Endothelial cell of umbilical vein (primary cell): ENCODE results near the gene NFIA. TPM values are rescaled to one million over a fixed set of nuclear protein-coding genes. Genes with fewer than 3 reads are reported as not detected.

ENCODE experiments used
- BruUV-seq: library from RNA; stranded (reverse); fragments of 400-500 nt; replicated peaks from 2 replicates; lab custom pipeline; 2021; lab: Mats Ljungman, UMichigan
- CTCF ChIA-PET: fragments of 300-600, 350-600 bp; sonication (Branson Sonifier 250); formaldehyde crosslinking; loops from one replicate; lab custom pipeline; 2021; ENCODE audit warnings: antibody characterized with exemption, inconsistent platforms; lab: Charles Lee
- POLR2A ChIA-PET: fragments of 300-600, 350-600 bp; sonication (Branson Sonifier 250); formaldehyde crosslinking; loops from one replicate; lab custom pipeline; 2021; ENCODE audit warnings: antibody characterized with exemption, inconsistent platforms; lab: Charles Lee
- DNase-seq: peaks from one replicate; pipeline ENCODE4 v3.0.0-alpha.2; 2011; ENCODE audit warnings: low read depth, low spot score
- FAIRE-seq: peaks from 2 replicates; lab custom pipeline; 2011; peaks lifted over from hg19 to GRCh38; lab: Jason Lieb, UNC
- H2AFZ ChIP-seq: 2 replicates; pipeline ENCODE4 v1.6.0; 2012; ENCODE audit warnings: low read depth, low read length, control low read depth, inconsistent platforms
- H3K27ac ChIP-seq: 2 replicates; pipeline ENCODE4 v1.5.1; 2011; ENCODE audit warnings: low read depth, mild to moderate bottlenecking, control low read depth, low read length, moderate library complexity; ENCODE audit not compliant: insufficient read depth
- H3K27me3 ChIP-seq, 2 experiments: 2 replicates each; pipeline versions ENCODE4 v1.6.0 to v1.6.1; 2011; ENCODE audit warnings: low read length in 2 of 2, mixed read lengths in 1 of 2; ENCODE audit not compliant: control insufficient read depth in 2 of 2, insufficient read depth in 2 of 2
- H3K36me3 ChIP-seq, 2 experiments: 2 replicates in 1 of 2; 3 replicates in 1 of 2; pipeline ENCODE4 v1.5.1; 2011; ENCODE audit warnings: low read length in 2 of 2, mild to moderate bottlenecking in 1 of 2, moderate library complexity in 1 of 2; ENCODE audit not compliant: control insufficient read depth in 2 of 2, insufficient read depth in 2 of 2; ENCODE audit errors: extremely low read depth in 1 of 2
- H3K4me1 ChIP-seq: 3 replicates; pipeline ENCODE4 v1.5.1; 2011; ENCODE audit warnings: mild to moderate bottlenecking, low read length; ENCODE audit not compliant: control insufficient read depth, insufficient read depth; ENCODE audit errors: extremely low read depth
- H3K4me2 ChIP-seq: 2 replicates; pipeline ENCODE4 v1.6.1; 2011; ENCODE audit warnings: low read length, control low read depth, mixed read lengths; ENCODE audit not compliant: insufficient read depth
- H3K4me3 ChIP-seq, 3 experiments: fragments of 200-600 bp in 1 of 3; sonication (generic), shearing (Covaris generic) in 1 of 3; replicated peaks in 1 of 3; 2 replicates each; pipeline ENCODE4 v1.5.1; 2011 to 2016; ENCODE audit warnings: control low read depth in 3 of 3, low read length in 3 of 3, mild to moderate bottlenecking in 2 of 3, inconsistent platforms in 1 of 3, low read depth in 1 of 3, moderate library complexity in 1 of 3; ENCODE audit not compliant: insufficient read depth in 1 of 3
- H3K79me2 ChIP-seq: 2 replicates; pipeline ENCODE4 v1.6.0; 2012; ENCODE audit warnings: low read length, inconsistent platforms; ENCODE audit not compliant: control insufficient read depth, insufficient read depth
- H3K9ac ChIP-seq: replicated peaks from 2 replicates; pipeline ENCODE3; 2011; ENCODE audit warnings: low read length, control low read depth; ENCODE audit not compliant: insufficient read depth; ENCODE audit errors: extremely low read depth
- H3K9me1 ChIP-seq: replicated peaks from 3 replicates; pipeline ENCODE4 v1.6.0; 2011; ENCODE audit warnings: mild to moderate bottlenecking, low read length; ENCODE audit not compliant: control insufficient read depth, insufficient read depth; ENCODE audit errors: extremely low read depth
- H3K9me3 ChIP-seq: replicated peaks from 2 replicates; pipeline ENCODE4 v1.5.1; 2012; ENCODE audit warnings: low read length, inconsistent platforms; ENCODE audit not compliant: control insufficient read depth, insufficient read depth
- H4K20me1 ChIP-seq: replicated peaks from 2 replicates; pipeline ENCODE3; 2011; ENCODE audit warnings: mild to moderate bottlenecking, low read length; ENCODE audit not compliant: control insufficient read depth, insufficient read depth; ENCODE audit errors: extremely low read depth
- EZH2 ChIP-seq: IDR thresholded peaks from 2 replicates; pipeline ENCODE4 v1.6.1; 2012; ENCODE audit warnings: borderline replicate concordance, low read depth, mild to moderate bottlenecking, moderate library complexity, low read length, inconsistent platforms; ENCODE audit not compliant: severe bottlenecking
- FOS ChIP-seq: IDR thresholded peaks from 2 replicates; pipeline ENCODE4 v1.6.1; 2011; ENCODE audit warnings: mild to moderate bottlenecking, low read length, moderate library complexity, borderline replicate concordance; ENCODE audit not compliant: insufficient read depth
- GATA2 ChIP-seq: IDR thresholded peaks from 2 replicates; pipeline ENCODE4 v1.7.0; 2011; ENCODE audit warnings: low read depth, mild to moderate bottlenecking, moderate library complexity, mixed read lengths, low read length; ENCODE audit not compliant: insufficient read length, insufficient read depth
- MYC ChIP-seq: IDR thresholded peaks from one replicate; pipeline ENCODE4 v1.6.1; 2011; ENCODE audit warnings: mild to moderate bottlenecking, low read depth, low read length
- POLR2A ChIP-seq: IDR thresholded peaks from 2 replicates; pipeline ENCODE4 v1.6.1; 2012; ENCODE audit warnings: low read depth, mild to moderate bottlenecking, control low read depth, low read length
- dilution Hi-C: fragments of 300-500 bp; cut with MboI; formaldehyde crosslinking; loops from one replicate; pipeline ENCODE4 v1.15.0; 2019; ENCODE audit warnings: low sequenced_read_pairs; ENCODE audit not compliant: extremely low pct_ligation_motif_present
- intact Hi-C: fragments of 100-400 bp; cut with micrococcal nuclease; formaldehyde crosslinking; loops from one replicate; pipeline ENCODE4 v1.10.0; 2022
- polyA plus RNA-seq, 4 experiments: library from polyadenylated mRNA; depleted of rRNA in 3 of 4; stranded (reverse) in 3 of 4; unstranded in 1 of 4; fragments of >200 nt; gene quantifications; 2 replicates each; pipeline versions ENCODE4 v1.2.1 to v1.2.3, GENCODE V29; 2011 to 2012; ENCODE audit warnings: missing spikeins in 1 of 4
- total RNA-seq: library from RNA; stranded (reverse); gene quantifications from 2 replicates; pipeline ENCODE4 v1.2.3, GENCODE V29; 2021
- TF ChIP-seq, protein P1 (sequence below): IDR thresholded peaks from 2 replicates; pipeline ENCODE4 v1.6.1; 2011; ENCODE audit not compliant: insufficient read depth, insufficient read length
- TF ChIP-seq, protein P2 (sequence below), 2 donors: IDR thresholded peaks; 1 replicate in 1 of 2; 2 replicates in 1 of 2; pipeline ENCODE4 v1.5.1; 2011; ENCODE audit warnings: low read length in 2 of 2, mild to moderate bottlenecking in 2 of 2, moderate library complexity in 2 of 2, control low read depth in 1 of 2, inconsistent platforms in 1 of 2, low read depth in 1 of 2; ENCODE audit not compliant: insufficient read depth in 1 of 2; ENCODE audit errors: extremely low read depth in 1 of 2

NFIA gene
- total and polyA plus RNA-seq, 2 donors (not counting 3 experiments of a cell fraction or from before 2014, with no cell fraction given): 25.5 to 47.0 TPM

DNA sequence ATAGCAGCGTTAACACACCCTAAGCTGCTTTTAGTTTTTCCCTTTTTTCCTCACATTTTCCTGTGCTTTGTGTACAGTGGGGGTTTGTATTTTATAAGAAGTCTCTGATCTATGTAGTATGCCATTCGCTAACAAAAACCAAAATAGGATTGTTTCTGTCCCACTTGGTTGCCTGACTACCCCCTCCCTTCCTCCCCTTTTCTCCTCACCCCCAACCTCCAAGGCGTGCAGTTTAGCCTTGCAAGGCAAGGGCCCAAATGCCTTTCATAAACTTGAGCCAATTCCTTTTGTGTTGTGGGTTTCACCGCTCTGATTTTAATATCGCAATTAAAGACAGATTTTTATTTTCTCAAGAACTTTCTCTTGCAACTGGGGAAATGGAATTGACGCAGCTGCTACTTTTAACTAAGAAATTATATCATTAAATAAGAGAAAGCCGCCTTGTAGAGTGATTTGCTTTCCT, 365.6 kb downstream of the NFIA start:
- Histone ChIP-seq H3K36me3 (no peaks in the 10 kb centered on the region), H3K4me1 (peaks cover 34% of the 10 kb centered on the region), H3K4me3 (no peak overlapping the region), H3K9me1 (no peaks in the 10 kb centered on the region), H3K27me3 (no peaks in the 10 kb centered on the region), H3K79me2 (no peaks in the 10 kb centered on the region), H2AFZ (no peak overlapping the region), H3K9ac (no peak overlapping the region), H4K20me1 (no peaks in the 10 kb centered on the region), H3K4me2 (no peak overlapping the region), H3K9me3 (no peaks in the 10 kb centered on the region), H3K27ac (no peak overlapping the region)
- DNase-seq (no peak), FAIRE-seq (no peak)
- CTCF ChIA-PET: interaction anchor here (1.4 to 2.1 kb wide), 2 partner anchors 9 to 11 kb away, joined by 4 to 9 read pairs; no protein-coding TSS in a partner anchor
- TF ChIP-seq MYC: no peak
- no peak for TF ChIP-seq GATA2
- TF ChIP-seq EZH2: no peak
- TF ChIP-seq, protein P1, sequence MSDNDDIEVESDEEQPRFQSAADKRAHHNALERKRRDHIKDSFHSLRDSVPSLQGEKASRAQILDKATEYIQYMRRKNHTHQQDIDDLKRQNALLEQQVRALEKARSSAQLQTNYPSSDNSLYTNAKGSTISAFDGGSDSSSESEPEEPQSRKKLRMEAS: no peak
- TF ChIP-seq, protein P2, sequence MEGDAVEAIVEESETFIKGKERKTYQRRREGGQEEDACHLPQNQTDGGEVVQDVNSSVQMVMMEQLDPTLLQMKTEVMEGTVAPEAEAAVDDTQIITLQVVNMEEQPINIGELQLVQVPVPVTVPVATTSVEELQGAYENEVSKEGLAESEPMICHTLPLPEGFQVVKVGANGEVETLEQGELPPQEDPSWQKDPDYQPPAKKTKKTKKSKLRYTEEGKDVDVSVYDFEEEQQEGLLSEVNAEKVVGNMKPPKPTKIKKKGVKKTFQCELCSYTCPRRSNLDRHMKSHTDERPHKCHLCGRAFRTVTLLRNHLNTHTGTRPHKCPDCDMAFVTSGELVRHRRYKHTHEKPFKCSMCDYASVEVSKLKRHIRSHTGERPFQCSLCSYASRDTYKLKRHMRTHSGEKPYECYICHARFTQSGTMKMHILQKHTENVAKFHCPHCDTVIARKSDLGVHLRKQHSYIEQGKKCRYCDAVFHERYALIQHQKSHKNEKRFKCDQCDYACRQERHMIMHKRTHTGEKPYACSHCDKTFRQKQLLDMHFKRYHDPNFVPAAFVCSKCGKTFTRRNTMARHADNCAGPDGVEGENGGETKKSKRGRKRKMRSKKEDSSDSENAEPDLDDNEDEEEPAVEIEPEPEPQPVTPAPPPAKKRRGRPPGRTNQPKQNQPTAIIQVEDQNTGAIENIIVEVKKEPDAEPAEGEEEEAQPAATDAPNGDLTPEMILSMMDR (IDR thresholded peaks at IDR 0.05; ENCODE audit: extremely low read depth in 1 of 2, insufficient read depth in 1 of 2, low read depth in 1 of 2, low read length in 2 of 2): no peak
- no peak for TF ChIP-seq FOS
- TF ChIP-seq POLR2A: no peak
- POLR2A ChIA-PET: interaction anchor here (1.4 kb wide), 1 partner anchor 12 kb away, joined by 3 read pairs; no protein-coding TSS in a partner anchor
- intact Hi-C loops: no loop called here
- dilution Hi-C loops: no loop called here
- BruUV-seq: no TSS peak
